NT2/D1 (cell line): Measurements from ENCODE around the gene MAP2K4.

Source experiments
- SUZ12 ChIP-seq: IDR thresholded peaks from 2 replicates; pipeline ENCODE4 v1.6.1; 2011; ENCODE audit not compliant: insufficient read length, insufficient read depth; ENCODE audit errors: extremely low read depth
- ZNF274 ChIP-seq: IDR thresholded peaks from 2 replicates; pipeline ENCODE4 v1.6.1; 2011; ENCODE audit warnings: mild to moderate bottlenecking, low read depth, low read length

- no peak for TF ChIP-seq ZNF274
- TF ChIP-seq SUZ12: no peak
Observed at GRCh38 chr17:11996722-11997146, 23.9 kb upstream of the MAP2K4 start.
